H1 (cell line): ENCODE measurements around the gene CRYGA. TPM values are rescaled to one million over a fixed set of nuclear protein-coding genes. Genes with fewer than 3 reads are reported as not detected.

Experiments
- CTCF ChIA-PET: fragments of 300-600 bp; sonication (Branson Sonifier 250); formaldehyde crosslinking; loops from one replicate; lab custom pipeline; 2021; ENCODE audit not compliant: partially characterized antibody; lab: Charles Lee
- POLR2A ChIA-PET: fragments of 300-600 bp; sonication (Branson Sonifier 250); formaldehyde crosslinking; loops from one replicate; lab custom pipeline; 2021; ENCODE audit warnings: inconsistent platforms; ENCODE audit not compliant: partially characterized antibody; lab: Charles Lee
- DNase-seq, 2 experiments: peaks; one replicate each; pipeline versions ENCODE4 v3.0.0 to v3.0.0-alpha.2; 2010 to 2022; ENCODE audit warnings: low spot score in 2 of 2, low read depth in 1 of 2, mixed read lengths in 1 of 2
- FAIRE-seq: peaks from 2 replicates; lab custom pipeline; 2011; peaks lifted over from hg19 to GRCh38; lab: Jason Lieb, UNC
- H2AFZ ChIP-seq: 2 replicates; pipeline ENCODE4 v1.8.1; 2012; ENCODE audit warnings: low read length, inconsistent platforms
- H2AK5ac ChIP-seq: 2 replicates; pipeline ENCODE4 v1.6.1; 2013; ENCODE audit warnings: low read depth, low read length
- H2BK120ac ChIP-seq: replicated peaks from 2 replicates; pipeline ENCODE3; 2013; ENCODE audit warnings: low read depth, low read length, inconsistent platforms
- H2BK12ac ChIP-seq: 2 replicates; pipeline ENCODE4 v1.6.1; 2013; ENCODE audit warnings: low read depth, low read length
- H2BK15ac ChIP-seq: 2 replicates; pipeline ENCODE4 v1.6.1; 2013; ENCODE audit warnings: low read length
- H2BK20ac ChIP-seq: 2 replicates; pipeline ENCODE4 v1.6.1; 2013; ENCODE audit warnings: low read length
- H2BK5ac ChIP-seq: 2 replicates; pipeline ENCODE4 v1.6.1; 2013; ENCODE audit warnings: low read depth, low read length
- H3K14ac ChIP-seq: 2 replicates; pipeline ENCODE4 v1.6.1; 2013; ENCODE audit warnings: inconsistent platforms; ENCODE audit not compliant: insufficient read length
- H3K18ac ChIP-seq: 2 replicates; pipeline ENCODE4 v1.6.1; 2013; ENCODE audit warnings: low read length; ENCODE audit errors: extremely low read depth
- H3K23ac ChIP-seq: 2 replicates; pipeline ENCODE4 v1.6.1; 2013; ENCODE audit warnings: inconsistent platforms; ENCODE audit not compliant: insufficient read length
- H3K23me2 ChIP-seq: 2 replicates; pipeline ENCODE4 v1.6.1; 2013; ENCODE audit warnings: low read depth, low read length
- H3K27ac ChIP-seq: 2 replicates; pipeline ENCODE4 v1.6.1; 2011; ENCODE audit warnings: low read depth, low read length, inconsistent platforms
- H3K27me3 ChIP-seq, 4 experiments: replicated peaks in 1 of 4; 1 replicate in 1 of 4; 2 replicates in 3 of 4; pipeline versions ENCODE4 v1.6.1 to v1.8.1; 2011 to 2013; ENCODE audit warnings: low read length in 3 of 4, mild to moderate bottlenecking in 3 of 4, inconsistent platforms in 2 of 4, mixed read lengths in 2 of 4, moderate library complexity in 1 of 4; ENCODE audit not compliant: control insufficient read depth in 3 of 4, insufficient read depth in 3 of 4; ENCODE audit errors: extremely low read depth in 1 of 4
- H3K36me3 ChIP-seq, 4 experiments: 2 replicates each; pipeline versions ENCODE4 v1.6.1 to v1.8.1; 2011 to 2013; ENCODE audit warnings: mild to moderate bottlenecking in 4 of 4, low read length in 3 of 4, moderate library complexity in 2 of 4, control low read depth in 1 of 4, inconsistent platforms in 1 of 4; ENCODE audit not compliant: insufficient read depth in 4 of 4, control insufficient read depth in 2 of 4
- H3K4ac ChIP-seq: replicated peaks from 2 replicates; pipeline ENCODE3; 2013; ENCODE audit warnings: low read length, low read depth, mixed read lengths, inconsistent platforms; ENCODE audit not compliant: insufficient read length
- H3K4me1 ChIP-seq, 4 experiments: replicated peaks in 1 of 4; 1 replicate in 1 of 4; 2 replicates in 3 of 4; pipeline versions ENCODE4 v1.6.1 to v1.8.1; 2011 to 2013; ENCODE audit warnings: low read length in 3 of 4, inconsistent platforms in 2 of 4, mixed read lengths in 1 of 4; ENCODE audit not compliant: insufficient read depth in 4 of 4, control insufficient read depth in 3 of 4
- H3K4me2 ChIP-seq, 2 experiments: 2 replicates each; pipeline versions ENCODE4 v1.6.1 to v1.8.1; 2011 to 2013; ENCODE audit warnings: low read depth in 2 of 2, low read length in 2 of 2, control low read depth in 1 of 2, inconsistent platforms in 1 of 2, mild to moderate bottlenecking in 1 of 2; ENCODE audit not compliant: insufficient read depth in 1 of 2
- H3K4me3 ChIP-seq, 4 experiments: fragments of 200-600, 300-600 bp in 1 of 4; sonication (generic), shearing (Covaris generic), sonication (Bioruptor Twin) in 1 of 4; 2 replicates each; pipeline versions ENCODE4 v1.5.1 to v1.8.1; 2011 to 2016; ENCODE audit warnings: low read length in 4 of 4, low read depth in 3 of 4, control low read depth in 2 of 4, inconsistent platforms in 2 of 4, mild to moderate bottlenecking in 2 of 4, mixed read lengths in 1 of 4, moderate library complexity in 1 of 4; ENCODE audit not compliant: insufficient read depth in 2 of 4; ENCODE audit errors: extremely low read depth in 1 of 4
- H3K56ac ChIP-seq: replicated peaks from 2 replicates; pipeline ENCODE3; 2013; ENCODE audit warnings: low read depth, mild to moderate bottlenecking, mixed read lengths, low read length, inconsistent platforms; ENCODE audit not compliant: insufficient read length
- H3K79me1 ChIP-seq: 2 replicates; pipeline ENCODE4 v1.6.1; 2013; ENCODE audit warnings: low read depth, low read length, control low read depth
- H3K79me2 ChIP-seq, 2 experiments: 2 replicates each; pipeline versions ENCODE4 v1.6.1 to v1.8.1; 2012 to 2013; ENCODE audit warnings: low read length in 2 of 2, mild to moderate bottlenecking in 2 of 2, inconsistent platforms in 1 of 2; ENCODE audit not compliant: insufficient read depth in 2 of 2, control insufficient read depth in 1 of 2
- H3K9ac ChIP-seq, 4 experiments: replicated peaks in 1 of 4; 1 replicate in 1 of 4; 2 replicates in 3 of 4; pipeline versions ENCODE4 v1.6.1 to v1.8.1; 2011 to 2013; ENCODE audit warnings: low read depth in 3 of 4, low read length in 3 of 4, control low read depth in 2 of 4, mild to moderate bottlenecking in 2 of 4, moderate library complexity in 2 of 4, inconsistent platforms in 1 of 4; ENCODE audit errors: extremely low read depth in 1 of 4
- H3K9me3 ChIP-seq, 2 experiments: 2 replicates each; pipeline versions ENCODE4 v1.6.1 to v1.8.1; 2012 to 2013; ENCODE audit warnings: mild to moderate bottlenecking in 2 of 2, moderate library complexity in 2 of 2, control low read depth in 1 of 2, inconsistent platforms in 1 of 2, low read depth in 1 of 2, low read length in 1 of 2, mixed read lengths in 1 of 2; ENCODE audit not compliant: insufficient read depth in 2 of 2
- H4K20me1 ChIP-seq, 2 experiments: replicated peaks in 1 of 2; 2 replicates each; pipeline versions ENCODE3 to v1.8.1; 2011 to 2013; ENCODE audit warnings: inconsistent platforms in 2 of 2, low read length in 2 of 2, mild to moderate bottlenecking in 1 of 2; ENCODE audit not compliant: insufficient read depth in 2 of 2, control insufficient read depth in 1 of 2
- H4K5ac ChIP-seq: 2 replicates; pipeline ENCODE4 v1.6.1; 2013; ENCODE audit warnings: low read length, low read depth, mixed read lengths, inconsistent platforms; ENCODE audit not compliant: insufficient read length
- H4K8ac ChIP-seq: 2 replicates; pipeline ENCODE4 v1.8.0; 2013; ENCODE audit warnings: mild to moderate bottlenecking, moderate library complexity, low read length, inconsistent platforms; ENCODE audit not compliant: insufficient read depth; ENCODE audit errors: extremely low read depth
- H4K91ac ChIP-seq: replicated peaks from 2 replicates; pipeline ENCODE3; 2013; ENCODE audit warnings: low read length, mixed read lengths, inconsistent platforms; ENCODE audit not compliant: insufficient read length
- CBX8 ChIP-seq: fragments of 300-800, 300-1000 bp; sonication (generic); IDR thresholded peaks from 2 replicates; pipeline ENCODE4 v1.7.1; 2016; ENCODE audit warnings: low read depth, low read length, borderline replicate concordance
- CTBP2 ChIP-seq: IDR thresholded peaks from 2 replicates; pipeline ENCODE4 v1.7.0; 2011; ENCODE audit warnings: borderline replicate concordance, mild to moderate bottlenecking, moderate library complexity, mixed read lengths, low read length; ENCODE audit not compliant: insufficient read depth, insufficient read length
- FOSL1 ChIP-seq: IDR thresholded peaks from 2 replicates; pipeline ENCODE4 v1.6.1; 2011; ENCODE audit warnings: mild to moderate bottlenecking, low read depth, low read length, moderate library complexity; ENCODE audit not compliant: insufficient read depth
- WGBS, 2 experiments: shearing (Covaris generic) in 1 of 2; methylation state at CpG; one replicate each; pipeline versions ENCODE4 v1.1.6 to v1.1.7; 2013 to 2015; ENCODE audit warnings: low lambda C conversion rate in 2 of 2, mixed read lengths in 2 of 2, inconsistent platforms in 1 of 2, low coverage in 1 of 2, missing lambda C conversion rate in 1 of 2; ENCODE audit not compliant: insufficient replicate concordance in 2 of 2, insufficient coverage in 1 of 2, insufficient read length in 1 of 2; ENCODE audit errors: extremely low coverage in 1 of 2, missing lambda C conversion rate in 1 of 2; 5-methylcytosine and 5-hydroxymethylcytosine counted together
- polyA plus RNA-seq, 7 experiments: library from polyadenylated mRNA; depleted of rRNA in 3 of 7; stranded (reverse) in 5 of 7; unstranded in 2 of 7; fragments of >200 nt in 5 of 7; fragments of 200-250 nt in 2 of 7; gene quantifications; 1 replicate in 5 of 7; 2 replicates in 1 of 7; 4 replicates in 1 of 7; pipeline versions ENCODE4 v1.2.1 to v1.2.3, GENCODE V29; 2011 to 2013; ENCODE audit warnings: missing spikeins in 2 of 7, mixed read lengths in 2 of 7
- total RNA-seq: library from RNA; stranded (reverse); fragmentation: NEBNext Ultra II Directional; extraction: Animal tissue kit (Norgen Biotek cat#: 25700); gene quantifications from 2 replicates; pipeline ENCODE4 v1.2.1, GENCODE V29; 2021

Gene CRYGA
- total and polyA plus RNA-seq, 2 of the 8 experiments (the other 6 are each of a cell fraction or from before 2014, with no cell fraction given) = not detected

DNA sequence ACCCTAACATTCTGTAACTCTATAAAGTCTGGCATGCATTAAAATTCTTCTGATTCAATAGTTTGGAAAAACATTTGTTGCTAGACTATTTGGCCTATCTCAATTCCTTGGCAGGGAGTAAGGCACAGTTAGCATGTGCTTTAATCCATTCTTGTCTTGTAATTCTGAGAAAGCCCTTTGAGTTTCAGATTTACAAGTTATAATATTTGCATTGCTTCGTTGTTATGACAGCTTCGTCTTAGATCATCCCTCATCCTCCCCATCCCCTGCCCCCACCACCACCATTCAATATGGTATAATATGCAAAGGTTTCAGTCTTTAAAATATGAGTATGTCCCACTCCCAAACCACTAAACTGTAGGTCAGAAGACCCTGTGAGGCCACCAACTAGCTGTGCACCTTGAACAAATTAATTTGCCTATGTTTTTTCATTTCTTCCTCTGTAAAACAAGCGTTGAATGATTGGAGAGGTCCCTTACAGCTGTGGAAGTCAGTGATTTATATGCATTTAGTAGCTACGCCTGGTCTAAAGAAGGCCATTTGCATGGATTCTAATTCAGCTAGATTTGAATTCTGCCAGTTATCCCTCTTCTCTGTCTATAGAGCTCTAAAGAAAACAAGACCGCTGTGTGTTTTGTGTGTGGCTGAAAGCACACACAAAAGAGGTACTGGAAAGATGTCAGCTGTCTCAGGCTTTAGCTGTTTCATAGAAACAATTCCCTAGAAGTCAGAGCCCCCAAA is 25.9 kb upstream of the CRYGA start:
- Histone ChIP-seq H3K23me2 (no peaks in the 10 kb centered on the region; the same call in 1 of the 2 replicates), H3K4me1 (peaks cover 3 to 12% (median 9%) of the 10 kb centered on the region in 4 experiments; a peak in 6 of 7 replicates), H3K23ac (no peak overlapping the region), H3K79me1 (no peaks in the 10 kb centered on the region), H2BK12ac (no peak overlapping the region), H3K79me2 (no peaks in the 10 kb centered on the region), H2BK120ac (no peak overlapping the region), H2AK5ac (no peak overlapping the region), H2BK20ac (peak overlapping the region; percentile 13; the same call in 1 of the 2 replicates), H4K91ac (no peak overlapping the region), H2BK15ac (0 out of 2 replicates have a peak overlapping the region, but pooled peaks have one; percentile 32), H2BK5ac (no peak overlapping the region), H3K27ac (no peak overlapping the region), H2AFZ (0 out of 2 replicates have a peak overlapping the region, but pooled peaks have one; percentile 34), H4K5ac (no peak overlapping the region), H3K9ac (no peak overlapping the region; a peak in 1 of 7 replicates), H3K56ac (no peak overlapping the region), H4K20me1 (no peaks in the 10 kb centered on the region), H3K4ac (no peak overlapping the region), H3K4me2 (peak overlapping the region in 1 of 2 experiments; percentile 23; a peak in 1 of 4 replicates), H3K14ac (no peak overlapping the region), H3K4me3 (no peak overlapping the region), H4K8ac (no peak overlapping the region), H3K18ac (no peak overlapping the region), H3K27me3 (no peaks in the 10 kb centered on the region), H3K9me3 (no peaks in the 10 kb centered on the region), H3K36me3 (no peaks in the 10 kb centered on the region)
- DNase-seq (no peak), FAIRE-seq (no peak)
- TF ChIP-seq CBX8 (no peak), FOSL1 (no peak), CTBP2 (no peak)
- ChIA-PET CTCF (interaction anchor here (0.9 to 5.9 kb wide), 5 partner anchors 11 to 87 kb away, joined by 3 to 43 read pairs (median 3); no protein-coding TSS in a partner anchor), POLR2A (interaction anchor here (1.1 kb wide), 1 partner anchor 24 kb away, joined by 3 read pairs; no protein-coding TSS in a partner anchor)
- WGBS, 2 experiments = 81% methylated on average over 5 of the region's 5 CpGs; no CpG with 5 or more reads in 1 of the 2 experiments
